Mesendoderm (in vitro differentiated cells): ENCODE results near the gene SLPI.

Experiments used
- DNase-seq: peaks from one replicate; pipeline ENCODE4 v3.0.0; 2013
- H2AK5ac ChIP-seq: 2 replicates; pipeline ENCODE4 v1.6.1; 2013; ENCODE audit warnings: low read length, inconsistent platforms
- H2BK120ac ChIP-seq: 2 replicates; pipeline ENCODE4 v1.6.1; 2013; ENCODE audit warnings: low read depth, mild to moderate bottlenecking, low read length, moderate library complexity, mixed read lengths
- H2BK15ac ChIP-seq: replicated peaks from 2 replicates; pipeline ENCODE4 v1.6.1; 2013; ENCODE audit warnings: low read depth, mild to moderate bottlenecking, moderate library complexity
- H2BK5ac ChIP-seq: 2 replicates; pipeline ENCODE4 v1.6.1; 2013; ENCODE audit warnings: low read length, inconsistent platforms
- H3K18ac ChIP-seq: 2 replicates; pipeline ENCODE4 v1.6.1; 2013; ENCODE audit warnings: mild to moderate bottlenecking, low read length, mixed read lengths
- H3K23ac ChIP-seq: one replicate; pipeline ENCODE4 v1.6.1; 2013; ENCODE audit warnings: low read length
- H3K27ac ChIP-seq: 2 replicates; pipeline ENCODE4 v1.5.1; 2013; ENCODE audit warnings: low read depth, mild to moderate bottlenecking, inconsistent platforms, low read length, moderate library complexity
- H3K27me3 ChIP-seq: 2 replicates; pipeline ENCODE4 v1.6.1; 2013; ENCODE audit warnings: low read length, control low read depth, mild to moderate bottlenecking, inconsistent platforms; ENCODE audit not compliant: insufficient read depth, poor library complexity
- H3K36me3 ChIP-seq: 2 replicates; pipeline ENCODE4 v1.6.1; 2013; ENCODE audit warnings: low read length, inconsistent platforms; ENCODE audit not compliant: control insufficient read depth, insufficient read depth
- H3K4ac ChIP-seq: one replicate; pipeline ENCODE4 v1.6.1; 2013; ENCODE audit warnings: low read depth, mild to moderate bottlenecking, low read length, moderate library complexity
- H3K4me1 ChIP-seq: 2 replicates; pipeline ENCODE4 v1.6.1; 2013; ENCODE audit warnings: low read depth, low read length, inconsistent platforms; ENCODE audit not compliant: control insufficient read depth
- H3K4me2 ChIP-seq: 2 replicates; pipeline ENCODE4 v1.6.1; 2013; ENCODE audit warnings: low read length
- H3K4me3 ChIP-seq: 2 replicates; pipeline ENCODE4 v1.5.1; 2013; ENCODE audit warnings: mild to moderate bottlenecking, low read length
- H3K56ac ChIP-seq: one replicate; pipeline ENCODE4 v1.6.1; 2013; ENCODE audit warnings: low read length
- H3K79me1 ChIP-seq: 2 replicates; pipeline ENCODE4 v1.6.1; 2013; ENCODE audit warnings: low read length, inconsistent platforms
- H3K79me2 ChIP-seq: 2 replicates; pipeline ENCODE4 v1.6.1; 2013; ENCODE audit warnings: mild to moderate bottlenecking, low read length; ENCODE audit not compliant: control insufficient read depth, insufficient read depth
- H3K9ac ChIP-seq: 2 replicates; pipeline ENCODE4 v1.6.1; 2013; ENCODE audit warnings: low read length, inconsistent platforms
- H4K5ac ChIP-seq: one replicate; pipeline ENCODE4 v1.6.1; 2013; ENCODE audit warnings: low read length
- H4K8ac ChIP-seq: one replicate; pipeline ENCODE4 v1.6.1; 2013; ENCODE audit warnings: low read depth, mild to moderate bottlenecking, control low read depth, low read length, moderate library complexity
- WGBS: extraction: QIAGEN DNeasy Blood & Tissue Kit; methylation state at CpG from one replicate; pipeline ENCODE4 v1.1.7; 2013; ENCODE audit warnings: low lambda C conversion rate, missing lambda C conversion rate; ENCODE audit not compliant: insufficient coverage; ENCODE audit errors: extremely low coverage; 5-methylcytosine and 5-hydroxymethylcytosine counted together

The SLPI gene

GRCh38 chr20:45269056-45269455 is 14.7 kb upstream of the SLPI start:
- Histone ChIP-seq H2BK120ac (no peak overlapping the region), H4K5ac (no peak overlapping the region), H3K18ac (no peak overlapping the region), H3K4ac (no peak overlapping the region), H3K36me3 (no peaks in the 10 kb centered on the region), H3K4me2 (no peak overlapping the region), H3K23ac (no peak overlapping the region), H3K9ac (no peak overlapping the region), H2AK5ac (no peak overlapping the region), H3K27me3 (no peaks in the 10 kb centered on the region), H3K27ac (no peak overlapping the region), H2BK5ac (no peak overlapping the region), H4K8ac (no peak overlapping the region), H3K79me2 (no peaks in the 10 kb centered on the region), H3K79me1 (no peaks in the 10 kb centered on the region), H3K4me1 (no peaks in the 10 kb centered on the region), H3K4me3 (no peak overlapping the region), H2BK15ac (no peak overlapping the region), H3K56ac (no peak overlapping the region)
- no CpG with 5 or more reads among the region's 3 CpGs for WGBS
- no peak for DNase-seq

GRCh38 chr20:45268531-45268930 is 14.2 kb upstream of the SLPI start:
- no peak overlapping the region for H2BK5ac ChIP-seq
- no peaks in the 10 kb centered on the region for H3K79me1 ChIP-seq
- H3K27me3 ChIP-seq = no peaks in the 10 kb centered on the region
- no peak overlapping the region for H3K27ac ChIP-seq
- H2BK15ac ChIP-seq = no peak overlapping the region
- no peak overlapping the region for H3K56ac ChIP-seq
- no peak overlapping the region for H3K4ac ChIP-seq
- WGBS = no CpG with 5 or more reads among the region's 3 CpGs
- no peak overlapping the region for H2BK120ac ChIP-seq
- H3K18ac ChIP-seq = no peak overlapping the region
- H4K8ac ChIP-seq = no peak overlapping the region
- no peak overlapping the region for H4K5ac ChIP-seq
- H3K9ac ChIP-seq = no peak overlapping the region
- no peaks in the 10 kb centered on the region for H3K36me3 ChIP-seq
- no peak for DNase-seq
- no peak overlapping the region for H3K4me2 ChIP-seq
- H2AK5ac ChIP-seq = no peak overlapping the region
- no peak overlapping the region for H3K23ac ChIP-seq
- no peaks in the 10 kb centered on the region for H3K79me2 ChIP-seq
- no peaks in the 10 kb centered on the region for H3K4me1 ChIP-seq
- no peak overlapping the region for H3K4me3 ChIP-seq

GRCh38 chr20:45266977-45267376 is 12.6 kb upstream of the SLPI start:
- no peak for DNase-seq
- H3K79me1 ChIP-seq = no peaks in the 10 kb centered on the region
- H3K79me2 ChIP-seq = no peaks in the 10 kb centered on the region

DNA sequence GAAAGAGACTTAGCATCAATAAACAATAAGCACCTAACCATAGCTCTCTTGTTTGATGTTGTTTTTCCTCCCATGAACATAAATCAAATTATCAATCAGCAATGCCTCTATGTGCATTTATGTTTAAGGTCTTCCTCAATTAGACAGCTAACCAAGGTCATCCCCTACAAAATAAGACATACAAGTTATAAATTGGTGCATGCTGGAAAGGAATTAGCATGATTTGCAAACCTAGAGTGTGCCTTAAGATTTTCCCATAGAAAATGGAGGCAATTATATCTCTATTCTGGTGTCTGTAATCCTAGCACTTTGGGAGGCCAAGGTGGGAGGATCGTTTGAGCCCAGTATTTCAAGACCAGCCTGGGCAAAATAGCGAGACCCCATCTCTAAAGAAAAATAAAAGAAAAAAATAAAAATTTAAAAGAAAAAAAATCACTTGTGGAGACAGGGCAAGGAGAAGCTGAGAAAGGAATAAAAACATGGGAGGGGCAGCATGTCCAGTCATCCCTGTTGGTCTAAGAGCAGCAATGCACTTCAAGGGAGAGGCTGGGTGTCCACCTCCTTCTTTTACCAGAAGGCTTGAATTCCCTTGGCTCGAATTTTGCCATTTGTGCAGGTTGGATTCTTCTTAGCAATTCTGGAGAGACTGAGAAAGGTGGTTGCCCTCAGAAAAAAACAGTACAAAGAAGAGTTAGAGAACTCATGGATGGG is 9.3 kb upstream of the SLPI start:
- Histone ChIP-seq H3K27me3 (no peaks in the 10 kb centered on the region), H2BK15ac (no peak overlapping the region), H2BK5ac (no peak overlapping the region), H3K4ac (no peak overlapping the region), H3K79me1 (no peaks in the 10 kb centered on the region), H3K9ac (no peak overlapping the region), H3K18ac (no peak overlapping the region), H4K5ac (no peak overlapping the region), H3K27ac (no peak overlapping the region), H3K79me2 (no peaks in the 10 kb centered on the region), H4K8ac (no peak overlapping the region), H3K23ac (no peak overlapping the region), H3K56ac (no peak overlapping the region), H2AK5ac (no peak overlapping the region), H3K4me1 (no peaks in the 10 kb centered on the region), H3K36me3 (no peaks in the 10 kb centered on the region), H3K4me3 (no peak overlapping the region), H3K4me2 (no peak overlapping the region), H2BK120ac (no peak overlapping the region)
- no CpG with 5 or more reads among the region's 3 CpGs for WGBS
- no peak for DNase-seq

More at GRCh38 chr20:45266977-45267376, 12.6 kb upstream of the SLPI start:
- H2BK120ac ChIP-seq = no peak overlapping the region
- no peak overlapping the region for H3K4me2 ChIP-seq
- no peaks in the 10 kb centered on the region for H3K36me3 ChIP-seq
- H4K5ac ChIP-seq = no peak overlapping the region
- no peak overlapping the region for H2BK5ac ChIP-seq
- H3K4me1 ChIP-seq = no peaks in the 10 kb centered on the region
- H3K4ac ChIP-seq = no peak overlapping the region
- no peak overlapping the region for H4K8ac ChIP-seq
- H3K18ac ChIP-seq = no peak overlapping the region
- no peak overlapping the region for H3K56ac ChIP-seq
- no peak overlapping the region for H3K4me3 ChIP-seq
- no peak overlapping the region for H2BK15ac ChIP-seq
- no peaks in the 10 kb centered on the region for H3K27me3 ChIP-seq
- H3K27ac ChIP-seq = no peak overlapping the region
- H3K9ac ChIP-seq = no peak overlapping the region
- H2AK5ac ChIP-seq = no peak overlapping the region
- no peak overlapping the region for H3K23ac ChIP-seq

GRCh38 chr20:45258664-45259063 is 4.3 kb upstream of the SLPI start:
- no CpG with 5 or more reads among the region's 2 CpGs for WGBS
- DNase-seq = no peak

GRCh38 chr20:45258259-45258658 is 3.9 kb upstream of the SLPI start:
- Histone ChIP-seq H2BK5ac (no peak overlapping the region), H2AK5ac (no peak overlapping the region), H4K8ac (no peak overlapping the region), H3K4me2 (no peak overlapping the region), H2BK15ac (no peak overlapping the region), H3K27me3 (no peaks in the 10 kb centered on the region), H3K79me2 (no peaks in the 10 kb centered on the region), H3K4ac (no peak overlapping the region), H3K9ac (no peak overlapping the region), H3K23ac (no peak overlapping the region), H3K4me1 (peaks cover 7% of the 10 kb centered on the region), H3K56ac (no peak overlapping the region), H4K5ac (no peak overlapping the region), H3K79me1 (no peaks in the 10 kb centered on the region), H3K18ac (no peak overlapping the region), H3K27ac (no peak overlapping the region), H2BK120ac (no peak overlapping the region), H3K36me3 (no peaks in the 10 kb centered on the region), H3K4me3 (no peak overlapping the region)
- WGBS = no CpG with 5 or more reads among the region's 3 CpGs
- DNase-seq = no peak

More at GRCh38 chr20:45258664-45259063, 4.3 kb upstream of the SLPI start:
- H3K18ac ChIP-seq = no peak overlapping the region
- H2BK15ac ChIP-seq = no peak overlapping the region
- no peaks in the 10 kb centered on the region for H3K79me2 ChIP-seq
- no peak overlapping the region for H2AK5ac ChIP-seq
- H3K4me1 ChIP-seq = peaks cover 7% of the 10 kb centered on the region
- H3K4me3 ChIP-seq = no peak overlapping the region
- no peaks in the 10 kb centered on the region for H3K79me1 ChIP-seq
- H3K56ac ChIP-seq = no peak overlapping the region
- no peak overlapping the region for H3K4ac ChIP-seq
- no peaks in the 10 kb centered on the region for H3K36me3 ChIP-seq
- H2BK120ac ChIP-seq = no peak overlapping the region
- H3K27ac ChIP-seq = no peak overlapping the region
- H2BK5ac ChIP-seq = no peak overlapping the region
- H3K4me2 ChIP-seq = no peak overlapping the region
- no peak overlapping the region for H3K9ac ChIP-seq
- no peak overlapping the region for H4K5ac ChIP-seq
- no peak overlapping the region for H3K23ac ChIP-seq
- H3K27me3 ChIP-seq = no peaks in the 10 kb centered on the region
- H4K8ac ChIP-seq = no peak overlapping the region
